ENCODE results near the gene EMP1.

DNA sequence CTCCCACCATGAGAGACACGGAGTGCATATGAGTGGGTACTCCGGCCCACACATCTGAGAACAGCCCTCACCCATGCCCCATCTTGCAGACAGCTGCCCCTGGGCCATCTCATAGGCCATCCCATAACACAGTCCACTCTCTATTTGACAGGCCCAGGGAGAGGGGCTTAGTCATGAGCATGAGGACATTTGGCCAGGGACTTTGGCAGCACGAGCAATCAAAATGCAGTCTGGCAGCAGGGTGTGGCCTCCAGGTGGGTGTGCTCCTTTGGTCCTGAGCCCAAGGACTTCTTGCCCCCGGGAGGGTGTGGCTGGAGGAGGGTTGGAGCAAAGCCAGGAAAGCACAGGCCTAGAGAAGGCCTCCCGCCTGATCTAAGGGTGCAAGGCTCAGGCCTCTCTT, 25.6 kb downstream of the EMP1 start:
- no peak for TF ChIP-seq JUN (IDR thresholded peaks at IDR 0.05)
- TF ChIP-seq, protein P1, sequence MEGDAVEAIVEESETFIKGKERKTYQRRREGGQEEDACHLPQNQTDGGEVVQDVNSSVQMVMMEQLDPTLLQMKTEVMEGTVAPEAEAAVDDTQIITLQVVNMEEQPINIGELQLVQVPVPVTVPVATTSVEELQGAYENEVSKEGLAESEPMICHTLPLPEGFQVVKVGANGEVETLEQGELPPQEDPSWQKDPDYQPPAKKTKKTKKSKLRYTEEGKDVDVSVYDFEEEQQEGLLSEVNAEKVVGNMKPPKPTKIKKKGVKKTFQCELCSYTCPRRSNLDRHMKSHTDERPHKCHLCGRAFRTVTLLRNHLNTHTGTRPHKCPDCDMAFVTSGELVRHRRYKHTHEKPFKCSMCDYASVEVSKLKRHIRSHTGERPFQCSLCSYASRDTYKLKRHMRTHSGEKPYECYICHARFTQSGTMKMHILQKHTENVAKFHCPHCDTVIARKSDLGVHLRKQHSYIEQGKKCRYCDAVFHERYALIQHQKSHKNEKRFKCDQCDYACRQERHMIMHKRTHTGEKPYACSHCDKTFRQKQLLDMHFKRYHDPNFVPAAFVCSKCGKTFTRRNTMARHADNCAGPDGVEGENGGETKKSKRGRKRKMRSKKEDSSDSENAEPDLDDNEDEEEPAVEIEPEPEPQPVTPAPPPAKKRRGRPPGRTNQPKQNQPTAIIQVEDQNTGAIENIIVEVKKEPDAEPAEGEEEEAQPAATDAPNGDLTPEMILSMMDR (IDR thresholded peaks at IDR 0.05), result no peak
- no peak for TF ChIP-seq POLR2A (IDR thresholded peaks at IDR 0.05; ENCODE audit: low read length)
- TF ChIP-seq ELK1 (IDR thresholded peaks at IDR 0.05; ENCODE audit: low read depth, low read length), result no peak
- no peak for TF ChIP-seq REST (IDR thresholded peaks at IDR 0.05)
- no peak for TF ChIP-seq CEBPB (IDR thresholded peaks at IDR 0.05)
